NT2/D1 (cell line): Measurements from ENCODE around the gene SCARB1.

Source experiments
- DNase-seq: peaks from one replicate; pipeline ENCODE4 v3.0.0-alpha.2; 2011; ENCODE audit warnings: low read depth, low spot score
- H3K27me3 ChIP-seq: 2 replicates; pipeline ENCODE4 v1.6.0; 2011; ENCODE audit warnings: mild to moderate bottlenecking; ENCODE audit not compliant: insufficient read length, insufficient read depth
- H3K36me3 ChIP-seq: 2 replicates; pipeline ENCODE4 v1.6.1; 2011; ENCODE audit warnings: mild to moderate bottlenecking, low read length, mixed read lengths; ENCODE audit not compliant: insufficient read depth, insufficient read length
- H3K4me1 ChIP-seq: 2 replicates; pipeline ENCODE4 v1.5.1; 2011; ENCODE audit not compliant: insufficient read depth, insufficient read length
- H3K4me3 ChIP-seq: 2 replicates; pipeline ENCODE4 v1.5.1; 2011; ENCODE audit warnings: low read depth; ENCODE audit not compliant: insufficient read length
- H3K9ac ChIP-seq: 2 replicates; pipeline ENCODE4 v1.6.0; 2011; ENCODE audit warnings: low read depth; ENCODE audit not compliant: insufficient read length
- H3K9me3 ChIP-seq: 2 replicates; pipeline ENCODE4 v1.5.1; 2011; ENCODE audit warnings: mild to moderate bottlenecking, low read length; ENCODE audit not compliant: insufficient read depth
- SUZ12 ChIP-seq: IDR thresholded peaks from 2 replicates; pipeline ENCODE4 v1.6.1; 2011; ENCODE audit not compliant: insufficient read length, insufficient read depth; ENCODE audit errors: extremely low read depth
- YY1 ChIP-seq: IDR thresholded peaks from 2 replicates; pipeline ENCODE4 v1.6.1; 2011; ENCODE audit not compliant: insufficient read length, insufficient read depth
- ZNF274 ChIP-seq: IDR thresholded peaks from 2 replicates; pipeline ENCODE4 v1.6.1; 2011; ENCODE audit warnings: mild to moderate bottlenecking, low read depth, low read length

The SCARB1 gene

GRCh38 chr12:124822218-124822617 lies 41.4 kb downstream of the SCARB1 start:
- no peak for DNase-seq
- TF ChIP-seq ZNF274 (no peak), SUZ12 (no peak), YY1 (no peak)
- no peak overlapping the region for H3K9ac ChIP-seq
- peaks cover 2% of the 10 kb centered on the region for H3K36me3 ChIP-seq
- peaks cover 9% of the 10 kb centered on the region for H3K4me1 ChIP-seq
- no peaks in the 10 kb centered on the region for H3K27me3 ChIP-seq
- no peak overlapping the region for H3K4me3 ChIP-seq
- H3K9me3 ChIP-seq = no peaks in the 10 kb centered on the region

- Histone ChIP-seq H3K9me3 (no peaks in the 10 kb centered on the region), H3K4me1 (peaks cover 9% of the 10 kb centered on the region), H3K36me3 (peaks cover 6% of the 10 kb centered on the region), H3K9ac (no peak overlapping the region), H3K4me3 (no peak overlapping the region), H3K27me3 (no peaks in the 10 kb centered on the region)
- no peak for TF ChIP-seq ZNF274
- TF ChIP-seq SUZ12 = no peak
- TF ChIP-seq YY1 = no peak
- no peak for DNase-seq
Measured at GRCh38 chr12:124821252-124822200, 42.1 kb downstream of the SCARB1 start.

- no peak for DNase-seq
- Histone ChIP-seq H3K36me3 (peaks cover 15% of the 10 kb centered on the region), H3K4me1 (peaks cover 8% of the 10 kb centered on the region), H3K4me3 (no peak overlapping the region), H3K27me3 (no peaks in the 10 kb centered on the region), H3K9me3 (no peaks in the 10 kb centered on the region), H3K9ac (no peak overlapping the region)
- no peak for TF ChIP-seq SUZ12
- no peak for TF ChIP-seq ZNF274
- TF ChIP-seq YY1 = no peak
Measured at GRCh38 chr12:124820199-124820598, 43.5 kb downstream of the SCARB1 start.

GRCh38 chr12:124819525-124819924 lies 44.1 kb downstream of the SCARB1 start:
- peaks cover 21% of the 10 kb centered on the region for H3K36me3 ChIP-seq
- TF ChIP-seq ZNF274 (no peak), SUZ12 (no peak), YY1 (no peak)
- no peaks in the 10 kb centered on the region for H3K9me3 ChIP-seq
- no peak overlapping the region for H3K9ac ChIP-seq
- H3K4me3 ChIP-seq = no peak overlapping the region
- H3K4me1 ChIP-seq = peaks cover 8% of the 10 kb centered on the region
- no peak for DNase-seq
- H3K27me3 ChIP-seq = no peaks in the 10 kb centered on the region

GRCh38 chr12:124819080-124819479 lies 44.6 kb downstream of the SCARB1 start:
- Histone ChIP-seq H3K4me3 (no peak overlapping the region), H3K9me3 (no peaks in the 10 kb centered on the region), H3K27me3 (no peaks in the 10 kb centered on the region), H3K36me3 (peaks cover 25% of the 10 kb centered on the region), H3K4me1 (peaks cover 8% of the 10 kb centered on the region), H3K9ac (no peak overlapping the region)
- no peak for DNase-seq
- TF ChIP-seq SUZ12 = no peak
- TF ChIP-seq ZNF274 = no peak
- no peak for TF ChIP-seq YY1

- TF ChIP-seq ZNF274 = no peak
- no peak for DNase-seq
- H3K9me3 ChIP-seq = peaks cover 11% of the 10 kb centered on the region; the same call in 1 of the 2 replicates
- no peaks in the 10 kb centered on the region for H3K27me3 ChIP-seq
- H3K4me1 ChIP-seq = peaks cover 5% of the 10 kb centered on the region
- H3K9ac ChIP-seq = no peak overlapping the region
- H3K4me3 ChIP-seq = no peak overlapping the region
- peaks cover 42% of the 10 kb centered on the region for H3K36me3 ChIP-seq
Measured at GRCh38 chr12:124817076-124818000, 46.3 kb downstream of the SCARB1 start.

GRCh38 chr12:124816295-124816854 lies 47.3 kb downstream of the SCARB1 start:
- Histone ChIP-seq H3K4me3 (no peak overlapping the region), H3K9me3 (peaks cover 12% of the 10 kb centered on the region; the same call in 1 of the 2 replicates), H3K36me3 (peaks cover 51% of the 10 kb centered on the region), H3K27me3 (no peaks in the 10 kb centered on the region), H3K4me1 (peaks cover 3% of the 10 kb centered on the region), H3K9ac (no peak overlapping the region)
- no peak for DNase-seq
- TF ChIP-seq YY1 (no peak), ZNF274 (no peak), SUZ12 (no peak)
